Activated CD4-positive, alpha-beta T cell treated with anti-CD3 and anti-CD28 coated beads for 1 hour (primary cell): ENCODE results near the gene SPINK2.

Source experiments
- DNase-seq: peaks from one replicate; pipeline ENCODE4 v3.0.0-alpha.2; 2020

Gene SPINK2, protein sequence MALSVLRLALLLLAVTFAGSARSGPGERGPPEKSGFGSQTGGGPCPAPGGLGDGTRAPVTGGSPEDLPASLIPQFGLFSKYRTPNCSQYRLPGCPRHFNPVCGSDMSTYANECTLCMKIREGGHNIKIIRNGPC

DNA sequence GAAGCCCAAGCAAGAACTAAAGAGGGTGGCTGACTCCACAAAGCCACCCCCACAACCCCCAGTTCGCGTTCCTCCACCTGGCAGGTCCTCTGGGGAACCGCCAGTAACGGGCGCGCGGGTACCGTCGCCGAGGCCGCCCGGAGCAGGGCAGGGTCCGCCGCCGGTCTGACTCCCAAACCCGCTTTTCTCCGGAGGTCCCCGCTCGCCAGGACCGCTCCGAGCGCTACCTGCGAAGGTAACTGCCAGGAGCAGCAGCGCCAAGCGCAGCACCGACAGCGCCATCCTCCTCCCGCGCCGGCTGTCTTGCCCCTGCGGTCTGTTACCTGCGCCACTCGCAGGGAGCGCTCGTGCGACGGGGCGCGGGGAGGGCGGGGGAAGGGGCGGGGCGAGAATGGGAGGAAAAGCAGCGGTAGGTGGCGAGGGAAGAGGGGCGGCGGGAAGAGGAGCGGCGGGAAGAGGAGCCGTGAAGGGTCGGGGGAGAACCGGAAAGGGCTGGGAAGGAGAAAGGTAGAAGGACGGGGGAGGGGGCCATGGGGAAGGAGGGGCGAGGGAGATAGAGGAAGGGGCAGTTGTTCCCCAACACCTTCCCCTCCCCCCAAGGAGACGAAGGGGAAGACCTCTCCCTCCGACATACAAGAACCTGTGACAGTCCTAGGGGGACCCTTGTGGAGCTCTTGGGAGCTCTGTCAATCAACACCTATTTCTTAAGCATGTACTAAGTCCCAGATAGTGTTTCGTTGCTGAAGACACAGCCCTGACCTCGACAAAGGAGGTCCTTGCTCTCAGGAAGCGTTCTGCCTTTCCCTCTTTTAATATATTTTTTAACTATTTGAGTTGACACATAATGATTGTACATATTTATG, at the start of gene SPINK2:
Gene SPINK2 (minus strand): TSS at position 321 of the 863 bp plus-strand sequence. CDS start 39 bp downstream, at position 282.
- DNase-seq: peak; percentile 45

- no peak for DNase-seq
Observed at GRCh38 chr4:56870946-56871345, 49.4 kb upstream of the SPINK2 start.

GRCh38 chr4:56863441-56864139, 42.1 kb upstream of the SPINK2 start:
- no peak for DNase-seq

- no peak for DNase-seq
Observed at GRCh38 chr4:56861360-56861759, 39.9 kb upstream of the SPINK2 start.

DNA sequence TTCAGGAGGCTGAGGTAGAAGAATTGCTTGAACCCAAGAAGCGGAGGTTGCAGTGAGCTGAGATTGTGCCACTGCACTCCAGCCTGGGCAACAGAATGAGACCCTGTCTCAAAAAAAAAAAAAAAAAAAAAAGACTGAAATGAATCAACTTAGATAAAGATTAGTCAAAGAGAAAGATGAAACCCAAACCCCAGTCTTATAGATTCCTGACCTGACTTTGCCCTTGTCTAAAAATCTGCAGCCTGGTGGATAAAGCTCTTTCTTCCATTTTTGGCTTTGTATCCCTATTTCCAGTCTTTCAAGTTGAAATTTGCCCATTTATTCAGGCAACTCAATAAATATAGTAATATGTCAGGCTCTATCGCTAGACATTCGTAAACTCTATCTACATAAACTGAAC, 39.3 kb upstream of the SPINK2 start:
- no peak for DNase-seq

DNA sequence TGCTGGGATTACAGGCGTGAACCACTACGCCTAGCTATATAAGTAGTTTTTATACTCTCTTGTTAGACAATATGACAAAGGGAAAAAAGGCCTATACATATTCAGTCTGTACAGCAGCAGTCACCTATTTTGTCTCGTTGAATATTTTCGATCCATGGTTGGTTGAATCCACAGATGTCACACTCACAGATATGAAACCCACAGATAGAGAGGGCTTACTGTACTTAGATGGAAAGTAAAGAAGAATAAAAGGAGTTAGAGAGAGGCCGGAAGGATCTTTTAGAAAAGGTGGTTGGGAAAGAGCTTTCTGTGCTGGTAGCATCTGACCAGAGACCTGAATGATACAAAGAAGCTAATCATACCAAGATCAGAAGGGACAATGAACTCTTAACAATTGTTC, 38.3 kb upstream of the SPINK2 start:
- no peak for DNase-seq

DNA sequence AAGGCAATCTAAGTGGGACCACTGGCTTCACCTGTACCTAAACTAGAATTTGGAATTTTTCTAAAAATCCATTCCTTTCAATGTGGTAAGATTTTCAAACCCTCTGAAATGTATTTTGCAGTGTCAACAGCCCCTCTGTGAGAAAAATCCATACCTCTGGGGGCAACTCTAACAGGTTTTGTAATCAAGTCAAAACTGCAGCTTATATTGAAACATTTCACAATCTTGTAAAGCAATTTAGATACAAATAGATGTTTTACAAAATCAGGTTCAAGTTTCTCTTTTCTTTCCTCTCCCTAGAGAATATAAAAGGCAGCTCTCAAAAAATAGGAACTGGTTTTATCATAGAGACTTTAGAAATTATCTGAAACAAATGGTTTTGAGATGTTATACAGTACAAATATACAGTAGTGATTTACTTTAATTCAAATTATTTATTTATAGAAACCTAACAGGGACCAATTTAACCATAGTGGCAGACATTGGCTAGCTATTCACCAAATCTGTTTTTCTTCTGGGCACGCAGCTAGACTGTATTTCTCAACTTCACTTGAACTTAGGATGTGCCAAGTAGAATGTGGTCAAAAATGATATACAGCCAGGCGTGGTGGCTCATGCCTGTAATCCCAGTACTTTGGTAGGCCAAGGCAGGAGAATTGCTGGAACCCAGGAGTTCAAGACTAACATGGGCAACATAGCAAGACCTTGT, 36.3 kb upstream of the SPINK2 start:
- no peak for DNase-seq

DNA sequence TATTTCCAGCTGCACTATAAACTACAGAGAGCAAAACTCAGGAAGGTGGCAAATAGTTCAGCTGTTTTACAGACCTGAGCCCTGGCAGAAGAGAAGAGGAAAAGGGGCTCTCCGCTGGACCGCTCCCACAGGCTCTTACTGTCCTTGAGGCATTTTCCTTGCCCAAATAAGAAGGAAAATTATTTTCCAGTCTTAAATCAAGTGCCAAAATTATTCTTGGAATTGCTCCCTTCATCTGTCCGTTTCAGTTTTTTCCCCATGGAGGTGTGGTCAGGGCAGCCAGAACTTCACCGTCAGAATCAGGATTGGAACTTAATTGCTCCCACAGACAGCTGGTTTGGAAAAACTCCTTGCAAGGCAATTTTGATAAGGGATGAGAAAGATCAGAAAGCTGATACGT, 35.2 kb upstream of the SPINK2 start:
- no peak for DNase-seq

- DNase-seq: no peak
Observed at GRCh38 chr4:56850910-56851309, 29.4 kb upstream of the SPINK2 start.

GRCh38 chr4:56844802-56845580, 23.5 kb upstream of the SPINK2 start:
- no peak for DNase-seq

DNA sequence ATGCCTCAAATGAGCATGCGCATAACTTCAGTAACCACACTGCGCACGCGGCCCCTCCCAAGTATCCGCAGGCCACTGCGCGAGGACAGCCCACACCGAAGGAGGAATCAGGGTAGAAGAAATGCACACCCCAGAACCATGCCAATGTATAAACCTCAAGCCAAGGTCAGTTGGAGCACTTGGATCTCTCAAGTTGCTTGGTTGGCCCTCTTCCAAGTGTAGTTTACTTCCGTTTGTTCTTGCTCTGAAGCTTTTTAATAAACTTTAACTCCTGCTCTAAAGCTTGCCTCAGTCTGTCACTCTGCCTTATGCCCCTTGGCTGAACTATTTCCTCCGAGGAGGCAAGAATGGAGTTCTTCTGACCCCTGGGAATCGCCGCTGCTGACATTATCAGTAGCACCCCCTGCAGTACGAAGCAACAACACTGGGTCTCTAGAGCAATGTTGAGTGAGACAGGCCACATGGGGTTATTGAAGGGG, 22.0 kb upstream of the SPINK2 start:
- no peak for DNase-seq

DNA sequence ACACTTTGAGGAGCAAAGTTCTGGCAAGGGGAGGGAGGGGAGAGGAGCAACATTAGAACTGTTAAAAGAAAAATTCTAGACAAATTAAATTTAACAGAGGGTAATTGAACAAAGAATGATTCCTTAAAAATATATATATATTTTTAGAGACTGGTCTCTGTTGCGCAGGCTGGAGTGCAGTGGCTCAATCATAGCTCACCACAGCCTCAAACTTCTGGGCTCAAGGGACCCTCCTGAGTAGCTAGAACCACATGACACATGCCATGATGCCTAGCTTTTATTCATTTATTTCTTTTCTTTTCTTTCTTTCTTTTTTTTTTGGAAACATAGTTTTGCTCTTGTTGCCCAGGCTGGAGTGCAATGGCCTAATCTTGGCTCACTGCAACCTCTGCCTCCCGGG, 19.1 kb upstream of the SPINK2 start:
- DNase-seq: no peak

DNA sequence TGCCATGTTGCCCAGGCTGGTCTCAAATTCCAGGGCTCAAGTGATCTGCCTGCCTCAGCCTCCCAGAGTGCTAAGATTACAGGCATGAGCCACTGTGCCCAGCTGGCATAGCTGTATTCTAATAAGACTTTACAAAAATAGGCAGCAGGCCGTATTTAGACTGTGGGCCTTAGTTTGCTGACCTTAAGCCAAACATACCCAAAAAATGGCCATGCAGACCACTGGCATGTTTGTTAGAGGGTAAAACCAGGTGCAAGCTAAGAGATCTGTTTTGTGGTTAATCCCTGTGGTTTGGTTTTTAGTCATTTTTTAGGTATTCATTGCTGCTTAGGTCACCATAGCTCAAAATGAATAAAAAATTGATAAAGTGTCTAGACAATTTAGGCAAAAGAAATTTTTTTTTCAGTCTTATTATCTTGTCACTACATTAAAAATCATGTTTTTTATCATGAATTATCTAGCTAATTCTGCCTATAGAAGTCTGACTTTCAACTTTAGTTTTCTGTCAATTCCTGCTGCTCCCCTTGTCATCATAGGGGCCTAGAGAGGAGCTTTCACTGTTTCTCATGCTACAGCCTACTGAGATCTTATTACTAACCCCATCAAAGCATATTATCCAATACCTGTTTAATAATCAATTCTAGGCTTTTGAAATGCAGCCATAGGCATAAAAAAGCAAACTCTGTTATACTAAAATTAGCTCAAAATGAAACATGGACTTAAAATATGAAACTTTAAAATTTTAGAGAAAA, 7.5 kb upstream of the SPINK2 start:
- DNase-seq: no peak

GRCh38 chr4:56823933-56824600, 2.6 kb upstream of the SPINK2 start:
- no peak for DNase-seq

- DNase-seq: no peak
Observed at GRCh38 chr4:56818797-56819196, 2.7 kb downstream of the SPINK2 start.

DNA sequence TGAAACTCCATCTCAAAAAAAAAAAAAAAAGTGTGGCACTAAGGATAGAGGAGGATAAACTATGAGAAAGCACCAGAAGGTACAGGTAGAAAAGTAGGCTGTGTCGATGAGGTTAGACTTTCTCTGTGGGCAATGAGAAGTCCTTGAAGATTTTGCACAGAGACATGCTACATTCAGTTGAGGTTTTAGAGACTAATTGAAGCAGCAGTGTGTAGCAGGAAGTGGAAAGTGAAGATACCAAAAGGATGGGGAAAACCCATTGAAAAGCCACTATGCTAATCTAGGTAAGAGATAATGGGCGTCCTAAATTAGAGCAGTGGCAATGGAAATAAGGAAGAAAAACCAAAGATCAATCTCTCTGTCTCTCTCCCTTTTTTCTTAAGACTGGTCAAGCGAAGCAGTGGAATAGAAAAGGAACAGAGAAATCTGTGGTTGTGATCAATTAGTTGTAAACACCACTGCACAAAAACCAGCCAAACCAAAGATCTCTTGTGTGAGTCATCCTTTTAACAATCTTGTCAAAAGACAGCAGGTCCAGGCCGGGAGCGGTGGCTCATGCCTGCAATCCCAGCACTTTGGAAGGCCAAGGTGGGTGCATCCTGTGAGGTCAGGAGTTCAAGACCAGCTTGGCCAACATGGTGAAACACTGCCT, 3.5 kb downstream of the SPINK2 start:
- DNase-seq: no peak

GRCh38 chr4:56806666-56807065, 14.8 kb downstream of the SPINK2 start:
- no peak for DNase-seq

DNA sequence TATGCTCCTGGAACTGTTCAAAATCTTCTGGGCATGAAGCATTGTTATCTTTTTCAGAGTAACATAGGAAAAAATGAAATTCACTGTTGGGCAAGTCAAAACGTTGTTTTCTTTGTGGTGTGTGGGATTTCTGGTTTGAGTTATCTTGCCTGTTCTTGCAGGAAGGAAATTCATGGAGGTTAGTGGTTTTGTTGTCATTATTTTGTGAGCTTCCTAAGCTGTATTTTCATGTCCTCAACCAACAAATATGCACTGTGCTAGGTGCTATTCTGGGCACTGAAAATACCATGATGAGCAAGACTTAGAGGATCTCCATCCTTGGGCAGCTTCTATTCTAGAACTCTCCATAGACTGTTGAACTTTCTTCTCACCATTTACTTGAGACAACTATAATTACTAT, 16.9 kb downstream of the SPINK2 start:
- DNase-seq: no peak

GRCh38 chr4:56803471-56803870, 18.0 kb downstream of the SPINK2 start:
- no peak for DNase-seq
